NCI-H128 (cell line): Measurements from ENCODE around the gene CTRB2.
"Not testable (repeated sequence)": the region's sequence is repeated elsewhere in the genome, so short reads cannot be mapped to it uniquely, and the experiment has no call there.

Source experiments
- DNase-seq: peaks from one replicate; lab custom pipeline; 2025; ENCODE audit not compliant: unreplicated experiment; lab: John Stamatoyannopoulos, UW

Gene CTRB2

GRCh38 chr16:75242436-75243078 lies 35.6 kb upstream of the CTRB2 start:
- not testable (repeated sequence) for DNase-seq

- DNase-seq: no peak
Measured at GRCh38 chr16:75241955-75242354, 35.0 kb upstream of the CTRB2 start.

- no peak for DNase-seq
Measured at GRCh38 chr16:75241412-75241811, 34.5 kb upstream of the CTRB2 start.

GRCh38 chr16:75240633-75241032 lies 33.7 kb upstream of the CTRB2 start:
- not testable (repeated sequence) for DNase-seq

GRCh38 chr16:75239542-75240122 lies 32.7 kb upstream of the CTRB2 start:
- no peak for DNase-seq

- no peak for DNase-seq
Measured at GRCh38 chr16:75238853-75239541, 32.0 kb upstream of the CTRB2 start.

GRCh38 chr16:75238132-75238852 lies 31.3 kb upstream of the CTRB2 start:
- no peak for DNase-seq

GRCh38 chr16:75237398-75238131 lies 30.6 kb upstream of the CTRB2 start:
- no peak for DNase-seq

- DNase-seq: no peak
Measured at GRCh38 chr16:75236736-75237397, 29.9 kb upstream of the CTRB2 start.

- DNase-seq: no peak
Measured at GRCh38 chr16:75236232-75236631, 29.3 kb upstream of the CTRB2 start.

- no peak for DNase-seq
Measured at GRCh38 chr16:75235721-75236193, 28.8 kb upstream of the CTRB2 start.

- no peak for DNase-seq
Measured at GRCh38 chr16:75234856-75235696, 28.1 kb upstream of the CTRB2 start.

GRCh38 chr16:75233611-75233938 lies 26.6 kb upstream of the CTRB2 start:
- no peak for DNase-seq

GRCh38 chr16:75231570-75231969 lies 24.6 kb upstream of the CTRB2 start:
- DNase-seq: no peak

GRCh38 chr16:75230471-75231110 lies 23.6 kb upstream of the CTRB2 start:
- DNase-seq: no peak

GRCh38 chr16:75229172-75230031 lies 22.4 kb upstream of the CTRB2 start:
- no peak for DNase-seq

- DNase-seq: no peak
Measured at GRCh38 chr16:75228143-75228976, 21.4 kb upstream of the CTRB2 start.
